Measurements from ENCODE around the gene ODAD2.

Gene ODAD2

GRCh38 chr10:27771231-27771630, 227.6 kb downstream of the ODAD2 start:
- no peak for DNase-seq (ENCODE audit: low read depth in 2 of 2)

DNA sequence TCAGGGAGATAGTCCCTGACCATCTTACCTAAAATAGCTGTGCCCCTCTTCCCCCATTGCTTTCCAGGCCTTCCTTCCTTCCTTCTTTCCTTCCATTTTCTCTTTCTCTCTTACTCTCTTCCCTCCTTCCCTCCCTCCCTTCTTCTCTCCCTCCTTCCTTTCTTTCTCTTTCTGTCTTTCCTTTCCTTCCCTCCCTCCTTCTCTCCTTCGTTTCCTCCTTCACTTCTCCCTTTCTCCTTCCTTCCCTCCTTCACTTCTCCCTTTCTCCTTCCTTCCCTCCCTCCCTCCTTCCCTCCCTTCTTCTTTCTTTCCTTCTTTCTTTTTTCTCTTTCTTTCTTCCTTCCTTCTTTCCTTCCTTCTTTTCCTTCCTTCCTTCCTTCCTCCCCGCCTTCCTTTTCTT, 228.7 kb downstream of the ODAD2 start:
- DNase-seq (ENCODE audit: low read depth in 2 of 2) = no peak
